ENCODE results near the gene PNKD.

The PNKD gene

GRCh38 chr2:218341381-218341780 is 71.1 kb downstream of the PNKD start:
- no peaks in the 10 kb centered on the region for H3K9me2 ChIP-seq (ENCODE audit: low read depth, low read length)
- H2AFZ ChIP-seq (ENCODE audit: low read length), result no peak overlapping the region
- H3K27ac ChIP-seq (ENCODE audit: low read depth, low read length, poor library complexity, severe bottlenecking), result no peak overlapping the region
- H3F3A ChIP-seq (ENCODE audit: insufficient read depth, low read length), result no peaks in the 10 kb centered on the region
- H3K27me3 ChIP-seq (ENCODE audit: insufficient read depth, low read length), result peaks cover 4% of the 10 kb centered on the region; the same call in 1 of the 2 replicates
- H3K36me3 ChIP-seq (ENCODE audit: insufficient read depth, low read length), result no peaks in the 10 kb centered on the region
- H4K20me1 ChIP-seq (ENCODE audit: insufficient read depth, low read length), result no peaks in the 10 kb centered on the region
- no peaks in the 10 kb centered on the region for H3K4me1 ChIP-seq (ENCODE audit: insufficient read depth, low read length, severe bottlenecking)
- TF ChIP-seq EZH2 (IDR thresholded peaks at IDR 0.05; ENCODE audit: borderline replicate concordance, low read length) (no peak), CTCF (IDR thresholded peaks at IDR 0.05; ENCODE audit: low read length) (no peak)
- no peak overlapping the region for H3K9ac ChIP-seq (ENCODE audit: low read length)
- H3K4me3 ChIP-seq (ENCODE audit: low read depth, low read length, poor library complexity, severe bottlenecking), result no peak overlapping the region
- H3K4me2 ChIP-seq (ENCODE audit: low read length), result no peak overlapping the region
- no peaks in the 10 kb centered on the region for H3K79me2 ChIP-seq (ENCODE audit: insufficient read depth, low read length)
- H3K9me3 ChIP-seq (ENCODE audit: low read length), result no peaks in the 10 kb centered on the region

- Histone ChIP-seq H3K4me3 (ENCODE audit: low read depth, low read length, poor library complexity, severe bottlenecking) (no peak overlapping the region), H3K27me3 (ENCODE audit: insufficient read depth, low read length) (no peaks in the 10 kb centered on the region), H3K27ac (ENCODE audit: low read depth, low read length, poor library complexity, severe bottlenecking) (no peak overlapping the region), H3K4me2 (ENCODE audit: low read length) (no peak overlapping the region), H3F3A (ENCODE audit: insufficient read depth, low read length) (no peaks in the 10 kb centered on the region), H3K79me2 (ENCODE audit: insufficient read depth, low read length) (no peaks in the 10 kb centered on the region), H4K20me1 (ENCODE audit: insufficient read depth, low read length) (no peaks in the 10 kb centered on the region), H2AFZ (ENCODE audit: low read length) (no peak overlapping the region), H3K9ac (ENCODE audit: low read length) (no peak overlapping the region), H3K36me3 (ENCODE audit: insufficient read depth, low read length) (no peaks in the 10 kb centered on the region), H3K9me2 (ENCODE audit: low read depth, low read length) (no peaks in the 10 kb centered on the region), H3K4me1 (ENCODE audit: insufficient read depth, low read length, severe bottlenecking) (no peaks in the 10 kb centered on the region), H3K9me3 (ENCODE audit: low read length) (no peaks in the 10 kb centered on the region)
- TF ChIP-seq EZH2 (IDR thresholded peaks at IDR 0.05; ENCODE audit: borderline replicate concordance, low read length) (no peak), CTCF (IDR thresholded peaks at IDR 0.05; ENCODE audit: low read length) (no peak)
These were observed 72.5 kb downstream of the PNKD start for GRCh38 chr2:218342837-218343236.

- H3K79me2 ChIP-seq (ENCODE audit: insufficient read depth, low read length), result no peaks in the 10 kb centered on the region
- H3K4me2 ChIP-seq (ENCODE audit: low read length), result no peak overlapping the region
- H3K4me3 ChIP-seq (ENCODE audit: low read depth, low read length, poor library complexity, severe bottlenecking), result no peak overlapping the region
- H3K9ac ChIP-seq (ENCODE audit: low read length), result no peak overlapping the region
- no peaks in the 10 kb centered on the region for H3K27me3 ChIP-seq (ENCODE audit: insufficient read depth, low read length)
- H3F3A ChIP-seq (ENCODE audit: insufficient read depth, low read length), result no peaks in the 10 kb centered on the region
- TF ChIP-seq CTCF (IDR thresholded peaks at IDR 0.05; ENCODE audit: low read length) (no peak), EZH2 (IDR thresholded peaks at IDR 0.05; ENCODE audit: borderline replicate concordance, low read length) (no peak)
- H3K9me3 ChIP-seq (ENCODE audit: low read length), result no peaks in the 10 kb centered on the region
- no peak overlapping the region for H3K27ac ChIP-seq (ENCODE audit: low read depth, low read length, poor library complexity, severe bottlenecking)
- H3K9me2 ChIP-seq (ENCODE audit: low read depth, low read length), result no peaks in the 10 kb centered on the region
- no peaks in the 10 kb centered on the region for H3K4me1 ChIP-seq (ENCODE audit: insufficient read depth, low read length, severe bottlenecking)
- H2AFZ ChIP-seq (ENCODE audit: low read length), result no peak overlapping the region
- H3K36me3 ChIP-seq (ENCODE audit: insufficient read depth, low read length), result no peaks in the 10 kb centered on the region
- H4K20me1 ChIP-seq (ENCODE audit: insufficient read depth, low read length), result no peaks in the 10 kb centered on the region
These were observed 73.3 kb downstream of the PNKD start for GRCh38 chr2:218343591-218343990.
